Measurements from ENCODE around the gene PHF19. TPM values are rescaled to one million over a fixed set of nuclear protein-coding genes. Genes with fewer than 3 reads are reported as not detected.

The PHF19 gene
- total RNA-seq, 4 donors from 2014 or later: 6.7 to 11.1 (median 9.3) TPM

- TF ChIP-seq EP300 (IDR thresholded peaks at IDR 0.05; ENCODE audit: low read depth) (no peak), CTCF (IDR thresholded peaks at IDR 0.05) (no peak), POLR2A (IDR thresholded peaks at IDR 0.05) (no peak), POLR2AphosphoS5 (IDR thresholded peaks at IDR 0.05) (no peak)
- H3K27me3 ChIP-seq: no peaks in the 10 kb centered on the region
- H3K4me3 ChIP-seq: no peak overlapping the region
- peak overlapping the region in 3 of 4 donors; percentile 87 to 96 (median 96) for H3K27ac ChIP-seq
- H3K36me3 ChIP-seq: no peaks in the 10 kb centered on the region
- intact Hi-C loops (cut with DNase I; ENCODE audit: low total_unique reads): no loop called here
- no peaks in the 10 kb centered on the region for H3K9me3 ChIP-seq
- no peak for DNase-seq
- 92 to 93% methylated on average over 2 to 10 of the region's 10 CpGs for WGBS, 2 donors (ENCODE audit: low coverage in 1 of 2)
- in situ Hi-C loops (cut with MboI; ENCODE audit: low pct_ligation_motif_present in 1 of 4, low pct_unique_long_range_greater_than_20kb in 1 of 4, low sequenced_read_pairs in 3 of 4): loop anchor here in 1 of 4 donors (5.0 kb wide), 1 partner anchor 63 kb away; no protein-coding TSS in a partner anchor
- peaks cover 3 to 30% (median 19%) of the 10 kb centered on the region in 4 donors for H3K4me1 ChIP-seq
These were observed 2.5 kb downstream of the PHF19 start for GRCh38 chr9:120874226-120875194.

- H3K4me1 ChIP-seq: peaks cover 3 to 32% (median 24%) of the 10 kb centered on the region in 4 donors
- H3K4me3 ChIP-seq: no peak overlapping the region
- H3K27ac ChIP-seq: no peak overlapping the region
- TF ChIP-seq CTCF (IDR thresholded peaks at IDR 0.05) (no peak), EP300 (IDR thresholded peaks at IDR 0.05; ENCODE audit: low read depth) (no peak)
- no peaks in the 10 kb centered on the region for H3K27me3 ChIP-seq
- intact Hi-C loops (cut with DNase I; ENCODE audit: low total_unique reads): no loop called here
- no peaks in the 10 kb centered on the region for H3K9me3 ChIP-seq
- no peaks in the 10 kb centered on the region for H3K36me3 ChIP-seq
- 52 to 67% methylated on average over 4 of the region's 4 CpGs for WGBS, 2 donors (ENCODE audit: low coverage in 1 of 2)
- in situ Hi-C loops (cut with MboI; ENCODE audit: low pct_ligation_motif_present in 1 of 4, low pct_unique_long_range_greater_than_20kb in 1 of 4, low sequenced_read_pairs in 3 of 4): loop anchor here in 1 of 4 donors (5.0 kb wide), 1 partner anchor 64 kb away; no protein-coding TSS in a partner anchor
- DNase-seq: no peak
These were observed 3.5 kb downstream of the PHF19 start for GRCh38 chr9:120873512-120873911.

- H3K9me3 ChIP-seq: no peaks in the 10 kb centered on the region
- intact Hi-C loops (cut with DNase I; ENCODE audit: low total_unique reads): no loop called here
- H3K27me3 ChIP-seq: no peaks in the 10 kb centered on the region
- DNase-seq: no peak
- H3K4me3 ChIP-seq: no peak overlapping the region
- TF ChIP-seq POLR2AphosphoS5 (IDR thresholded peaks at IDR 0.05): no peak
- TF ChIP-seq EP300 (IDR thresholded peaks at IDR 0.05; ENCODE audit: low read depth): no peak
- TF ChIP-seq CTCF (IDR thresholded peaks at IDR 0.05): no peak
- no peak for TF ChIP-seq POLR2A (IDR thresholded peaks at IDR 0.05)
- in situ Hi-C loops (cut with MboI; ENCODE audit: low pct_ligation_motif_present in 1 of 4, low pct_unique_long_range_greater_than_20kb in 1 of 4, low sequenced_read_pairs in 3 of 4): loop anchor here in 1 of 4 donors (5.0 kb wide), 1 partner anchor 64 kb away; no protein-coding TSS in a partner anchor
- 92% methylated on average over 3 of the region's 3 CpGs; no CpG with 5 or more reads in 1 of the 2 donors for WGBS, 2 donors (ENCODE audit: low coverage in 1 of 2)
- H3K27ac ChIP-seq: no peak overlapping the region
- peaks cover 6 to 31% (median 26%) of the 10 kb centered on the region in 4 donors for H3K4me1 ChIP-seq
- no peaks in the 10 kb centered on the region for H3K36me3 ChIP-seq
These were observed 4.0 kb downstream of the PHF19 start for GRCh38 chr9:120872791-120873502.

GRCh38 chr9:120870206-120870605 lies 6.8 kb downstream of the PHF19 start:
- Histone ChIP-seq H3K27me3 (no peaks in the 10 kb centered on the region), H3K9me3 (no peaks in the 10 kb centered on the region), H3K4me3 (no peak overlapping the region), H3K4me1 (peaks cover 5 to 18% (median 14%) of the 10 kb centered on the region in 4 donors), H3K27ac (peak overlapping the region in 3 of 4 donors; percentile 87 to 93 (median 92)), H3K36me3 (no peaks in the 10 kb centered on the region)
- DNase-seq: no peak
- 87% methylated on average over 9 of the region's 9 CpGs; no CpG with 5 or more reads in 1 of the 2 donors for WGBS, 2 donors (ENCODE audit: low coverage in 1 of 2)
- intact Hi-C loops (cut with DNase I; ENCODE audit: low total_unique reads): no loop called here
- in situ Hi-C loops (cut with MboI; ENCODE audit: low pct_ligation_motif_present in 1 of 4, low pct_unique_long_range_greater_than_20kb in 1 of 4, low sequenced_read_pairs in 3 of 4): loop anchor here in 1 of 4 donors (5.0 kb wide), 1 partner anchor 67 kb away; no protein-coding TSS in a partner anchor
- no peak for TF ChIP-seq POLR2AphosphoS5 (IDR thresholded peaks at IDR 0.05)
- no peak for TF ChIP-seq CTCF (IDR thresholded peaks at IDR 0.05)
- TF ChIP-seq EP300 (IDR thresholded peaks at IDR 0.05; ENCODE audit: low read depth): no peak
- no peak for TF ChIP-seq POLR2A (IDR thresholded peaks at IDR 0.05)
